SK-N-SH (cell line): ENCODE data around the gene ARL14. TPM values are rescaled to one million over a fixed set of nuclear protein-coding genes. Genes with fewer than 3 reads are reported as not detected.

Experiments used
- CTCF ChIA-PET: fragments of 300-600, 350-600 bp; formaldehyde crosslinking; extraction: SDS; loops from one replicate; lab custom pipeline; 2021; lab: Yijun Ruan, JAX
- POLR2A ChIA-PET: fragments of 350-600 bp; sonication (Branson Sonifier 250); formaldehyde crosslinking; extraction: SDS; loops from one replicate; lab custom pipeline; 2020; ENCODE audit warnings: antibody characterized with exemption, inconsistent platforms; lab: Yijun Ruan, JAX
- DNase-seq: peaks from one replicate; pipeline ENCODE4 v3.0.0; 2012
- H2AFZ ChIP-seq: fragments of 200-600 bp; sonication (generic); 2 replicates; pipeline ENCODE4 v1.8.1; 2016; ENCODE audit warnings: antibody characterized with exemption, mild to moderate bottlenecking, low read depth
- H3F3A ChIP-seq: fragments of 200-600 bp; sonication (generic); replicated peaks from 2 replicates; pipeline ENCODE3; 2016; ENCODE audit warnings: antibody characterized with exemption, mild to moderate bottlenecking; ENCODE audit not compliant: insufficient read depth
- H3K27ac ChIP-seq, 2 experiments: fragments of 200-500 bp in 1 of 2; fragments of 200-600 bp in 1 of 2; sonication (Bioruptor generic) in 1 of 2; sonication (generic), shearing (Covaris generic) in 1 of 2; 2 replicates each; pipeline versions ENCODE4 v1.5.1 to v1.6.1; 2014 to 2016; ENCODE audit warnings: low read depth in 2 of 2, inconsistent platforms in 1 of 2, low read length in 1 of 2, mild to moderate bottlenecking in 1 of 2, mixed read lengths in 1 of 2
- H3K27me3 ChIP-seq: fragments of 200-600 bp; sonication (generic), shearing (Covaris generic); 2 replicates; pipeline ENCODE4 v1.6.1; 2016; ENCODE audit warnings: mixed run types; ENCODE audit not compliant: insufficient read depth
- H3K36me3 ChIP-seq, 2 experiments: fragments of 200-500 bp in 1 of 2; fragments of 200-600 bp in 1 of 2; sonication (Bioruptor generic) in 1 of 2; sonication (generic) in 1 of 2; replicated peaks in 1 of 2; 2 replicates each; pipeline versions ENCODE3 to v1.5.1; 2014 to 2016; ENCODE audit warnings: low read length in 1 of 2, mild to moderate bottlenecking in 1 of 2; ENCODE audit not compliant: insufficient read depth in 2 of 2, control insufficient read depth in 1 of 2
- H3K4me1 ChIP-seq, 2 experiments: fragments of 200-500 bp in 1 of 2; fragments of 200-600 bp in 1 of 2; sonication (Bioruptor generic) in 1 of 2; sonication (generic), shearing (Covaris generic) in 1 of 2; 2 replicates each; pipeline versions ENCODE4 v1.5.1 to v1.6.1; 2014 to 2016; ENCODE audit warnings: low read depth in 1 of 2, low read length in 1 of 2, mixed run types in 1 of 2; ENCODE audit not compliant: insufficient read depth in 2 of 2, control insufficient read depth in 1 of 2
- H3K4me2 ChIP-seq: fragments of 200-600 bp; sonication (generic), shearing (Covaris generic); 2 replicates; pipeline ENCODE4 v1.6.1; 2017; ENCODE audit warnings: mixed run types
- H3K4me3 ChIP-seq, 2 experiments: fragments of 200-500 bp in 1 of 2; fragments of 200-600 bp in 1 of 2; sonication (Bioruptor generic) in 1 of 2; sonication (generic), shearing (Covaris generic) in 1 of 2; 2 replicates each; pipeline versions ENCODE4 v1.5.1 to v1.8.1; 2014 to 2016; ENCODE audit warnings: low read depth in 2 of 2, inconsistent platforms in 1 of 2, low read length in 1 of 2, mild to moderate bottlenecking in 1 of 2, mixed read lengths in 1 of 2, moderate library complexity in 1 of 2
- H3K79me2 ChIP-seq: fragments of 200-600 bp; sonication (generic); 2 replicates; pipeline ENCODE4 v1.8.1; 2017; ENCODE audit warnings: mild to moderate bottlenecking; ENCODE audit not compliant: insufficient read depth
- H3K9ac ChIP-seq: fragments of 200-600 bp; sonication (generic); 2 replicates; pipeline ENCODE4 v1.6.1; 2017; ENCODE audit warnings: mixed run types
- H3K9me2 ChIP-seq: fragments of 200-600 bp; sonication (generic); 2 replicates; pipeline ENCODE4 v1.6.1; 2017; ENCODE audit warnings: mixed run types
- H3K9me3 ChIP-seq: fragments of 200-600 bp; sonication (generic); 2 replicates; pipeline ENCODE4 v1.6.1; 2017; ENCODE audit warnings: mixed run types, mild to moderate bottlenecking, moderate library complexity
- H4K20me1 ChIP-seq: fragments of 200-600 bp; sonication (generic); 2 replicates; pipeline ENCODE4 v1.6.1; 2017; ENCODE audit warnings: mild to moderate bottlenecking, mixed run types; ENCODE audit not compliant: insufficient read depth
- ELF1 ChIP-seq: IDR thresholded peaks from 2 replicates; pipeline ENCODE4 v1.4.0; 2012
- FOXM1 ChIP-seq: IDR thresholded peaks from 2 replicates; pipeline ENCODE4 v1.4.0; 2012; ENCODE audit warnings: low read depth, mild to moderate bottlenecking
- JUND ChIP-seq: IDR thresholded peaks from 2 replicates; pipeline ENCODE4 v1.4.0; 2012
- MAX ChIP-seq: IDR thresholded peaks from 2 replicates; pipeline ENCODE4 v1.4.0; 2012; ENCODE audit warnings: low read depth
- MEF2A ChIP-seq: IDR thresholded peaks from 2 replicates; pipeline ENCODE4 v1.4.0; 2012; ENCODE audit warnings: low read depth, borderline replicate concordance
- NFIC ChIP-seq: IDR thresholded peaks from 2 replicates; pipeline ENCODE4 v1.4.0; 2012; ENCODE audit warnings: borderline replicate concordance
- NRF1 ChIP-seq: IDR thresholded peaks from 2 replicates; pipeline ENCODE4 v1.6.1; 2012; ENCODE audit warnings: low read depth, mild to moderate bottlenecking, low read length
- PBX3 ChIP-seq: IDR thresholded peaks from 2 replicates; pipeline ENCODE4; 2012
- POLR2AphosphoS5 ChIP-seq: IDR thresholded peaks from 2 replicates; pipeline ENCODE4 v1.6.1; 2012; ENCODE audit warnings: low read depth, low read length
- REST ChIP-seq: IDR thresholded peaks from 2 replicates; pipeline ENCODE4 v1.6.1; 2012; ENCODE audit warnings: mild to moderate bottlenecking, low read depth, low read length, moderate library complexity
- RFX5 ChIP-seq: IDR thresholded peaks from 2 replicates; pipeline ENCODE4 v1.6.1; 2012; ENCODE audit warnings: mild to moderate bottlenecking, improper control_type of control experiment, low read length
- RXRA ChIP-seq: IDR thresholded peaks from 2 replicates; pipeline ENCODE4 v1.4.0; 2012; ENCODE audit warnings: low read depth, mild to moderate bottlenecking, borderline replicate concordance
- TAF1 ChIP-seq: IDR thresholded peaks from 2 replicates; pipeline ENCODE4 v1.6.1; 2012; ENCODE audit warnings: low read depth, mild to moderate bottlenecking, low read length, moderate library complexity, borderline replicate concordance
- USF1 ChIP-seq: IDR thresholded peaks from 2 replicates; pipeline ENCODE4 v1.4.0; 2012; ENCODE audit warnings: low read depth, borderline replicate concordance
- USF2 ChIP-seq: fragments of 150-350 bp; IDR thresholded peaks from 2 replicates; pipeline ENCODE4 v1.6.1; 2017; ENCODE audit warnings: antibody characterized with exemption, low read length, low read depth, borderline replicate concordance
- YY1 ChIP-seq: IDR thresholded peaks from 2 replicates; pipeline ENCODE4 v1.4.0; 2012; ENCODE audit warnings: low read depth, mild to moderate bottlenecking
- ZBTB33 ChIP-seq: IDR thresholded peaks from 2 replicates; pipeline ENCODE4 v1.4.0; 2012; ENCODE audit warnings: low read depth, borderline replicate concordance
- WGBS: methylation state at CpG from one replicate; pipeline ENCODE4 v1.1.6; 2017; ENCODE audit warnings: low lambda C conversion rate; 5-methylcytosine and 5-hydroxymethylcytosine counted together
- polyA plus RNA-seq, 3 experiments: library from polyadenylated mRNA; depleted of rRNA; stranded (reverse); fragments of >200 nt; gene quantifications; 2 replicates each; pipeline ENCODE4 v1.2.3, GENCODE V29; 2012

ARL14 gene
- polyA plus RNA-seq, 1 of the 3 experiments (the other 2 are of a cell fraction): not detected

- POLR2A ChIA-PET: no interaction called here
- Histone ChIP-seq H3K36me3 (no peaks in the 10 kb centered on the region), H3K27ac (peak overlapping the region in 1 of 2 experiments; percentile 22; a peak in 1 of 4 replicates), H3K9me2 (no peaks in the 10 kb centered on the region), H3K9me3 (no peaks in the 10 kb centered on the region), H3K27me3 (no peaks in the 10 kb centered on the region), H3K79me2 (no peaks in the 10 kb centered on the region), H3K4me2 (no peak overlapping the region), H4K20me1 (no peaks in the 10 kb centered on the region), H3K4me3 (no peak overlapping the region), H3K9ac (no peak overlapping the region), H2AFZ (no peak overlapping the region; the same call in 1 of the 2 replicates), H3K4me1 (peaks cover 0 to 5% of the 10 kb centered on the region in 2 experiments; a peak in 2 of 4 replicates), H3F3A (no peaks in the 10 kb centered on the region)
- TF ChIP-seq POLR2AphosphoS5: no peak
- no peak for TF ChIP-seq TAF1
- TF ChIP-seq YY1: no peak
- CTCF ChIA-PET: interaction anchor here (1.2 to 1.8 kb wide), 3 partner anchors 12 to 243 kb away, joined by 3 to 6 read pairs (median 4); no protein-coding TSS in a partner anchor
- WGBS: 75% methylated on average over 1 of the region's 1 CpG
- DNase-seq: no peak
These were observed 21.7 kb downstream of the ARL14 start for GRCh38 chr3:160698599-160699195.

GRCh38 chr3:160701490-160701889, 24.5 kb downstream of the ARL14 start:
- no peaks in the 10 kb centered on the region for H3K36me3 ChIP-seq
- POLR2A ChIA-PET: no interaction called here
- peaks cover 0 to 5% of the 10 kb centered on the region in 2 experiments; a peak in 1 of 4 replicates for H3K4me1 ChIP-seq
- no peak overlapping the region for H2AFZ ChIP-seq
- no peaks in the 10 kb centered on the region for H4K20me1 ChIP-seq
- CTCF ChIA-PET: interaction anchor here (1.4 kb wide), 1 partner anchor 201 kb away, joined by 3 read pairs; no protein-coding TSS in a partner anchor
- H3K9me2 ChIP-seq: no peaks in the 10 kb centered on the region
- H3K4me3 ChIP-seq: no peak overlapping the region
- H3F3A ChIP-seq: no peaks in the 10 kb centered on the region
- no peak overlapping the region for H3K9ac ChIP-seq
- DNase-seq: no peak
- no peaks in the 10 kb centered on the region for H3K9me3 ChIP-seq
- no peak overlapping the region for H3K27ac ChIP-seq
- no peaks in the 10 kb centered on the region for H3K27me3 ChIP-seq
- no peaks in the 10 kb centered on the region for H3K79me2 ChIP-seq
- no peak overlapping the region for H3K4me2 ChIP-seq
- 21% methylated on average over 1 of the region's 1 CpG for WGBS
- TF ChIP-seq NRF1: no peak
- TF ChIP-seq USF1: no peak
- no peak for TF ChIP-seq USF2
- TF ChIP-seq MAX: no peak
- no peak for TF ChIP-seq REST
- no peak for TF ChIP-seq ZBTB33
- TF ChIP-seq RXRA: no peak
- no peak for TF ChIP-seq ELF1
- TF ChIP-seq YY1: no peak
- no peak for TF ChIP-seq FOXM1
- TF ChIP-seq JUND: no peak
- TF ChIP-seq RFX5: no peak
- TF ChIP-seq MEF2A: no peak
- TF ChIP-seq PBX3: no peak
- TF ChIP-seq NFIC: no peak
